ENCODE data around the gene DSTN.
"Not testable (repeated sequence)": the region's sequence is repeated elsewhere in the genome, so short reads cannot be mapped to it uniquely, and the experiment has no call there.

Gene DSTN

DNA sequence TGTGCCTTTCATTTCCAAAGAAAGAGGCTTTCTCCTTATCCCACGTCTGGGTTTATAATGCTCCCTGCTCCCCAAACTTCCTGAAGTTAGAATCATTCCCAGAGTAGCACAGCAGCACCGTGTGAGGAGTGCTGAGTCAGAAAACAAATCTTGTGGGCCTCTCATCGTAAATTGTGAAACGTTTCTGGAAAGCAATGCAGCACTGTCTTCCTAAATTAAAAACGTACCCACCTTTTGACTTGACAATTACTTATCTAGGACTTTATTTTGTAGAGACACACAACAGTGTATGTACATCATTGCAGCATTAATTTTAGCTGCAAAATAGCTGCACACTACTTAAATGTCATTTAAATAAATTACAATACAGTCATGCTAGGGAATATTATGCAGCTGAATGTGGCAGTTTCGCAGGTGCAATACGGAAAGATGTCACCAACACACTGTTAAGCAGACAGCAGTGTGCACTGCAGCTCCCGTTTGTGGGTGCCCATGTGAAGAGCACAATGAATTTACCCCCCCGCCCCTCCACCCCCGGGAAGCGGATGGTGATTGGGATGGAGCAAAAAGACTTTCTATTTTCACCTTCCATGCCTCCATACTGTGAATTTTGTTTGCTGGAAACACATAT is 81.4 kb downstream of the DSTN start:
- no peak for DNase-seq (ENCODE audit: low read depth)

DNA sequence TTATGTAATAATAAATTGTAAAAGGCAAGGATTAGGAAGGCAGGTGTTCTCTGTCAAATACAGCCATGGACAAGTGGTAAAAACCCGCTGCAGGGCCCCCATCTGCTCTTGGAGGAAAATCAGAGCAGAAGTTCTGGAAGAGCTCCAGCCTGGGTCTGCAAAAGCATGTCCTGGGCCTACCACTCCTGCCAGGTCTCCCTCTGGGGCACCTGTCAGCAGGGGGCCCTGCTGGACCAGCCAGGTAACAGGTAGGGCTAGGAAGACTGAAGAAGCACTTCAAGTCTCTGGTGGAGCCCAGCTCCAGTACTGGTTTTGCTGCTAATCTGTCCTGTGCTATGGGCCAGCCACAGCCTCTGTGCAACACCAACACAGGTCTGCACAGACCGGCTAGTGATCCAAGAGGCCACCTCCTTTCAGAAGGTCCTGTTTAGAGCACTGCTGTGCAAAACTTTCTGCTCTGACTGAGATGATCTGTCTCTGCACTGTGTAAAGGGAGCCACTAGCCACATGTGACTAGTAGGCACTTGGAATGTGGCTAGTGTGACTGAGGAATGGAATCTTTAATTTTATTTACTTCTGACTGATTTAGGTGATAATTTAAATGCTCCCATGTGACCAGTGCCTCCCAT is 82.0 kb downstream of the DSTN start:
- no peak for DNase-seq (ENCODE audit: low read depth)

DNA sequence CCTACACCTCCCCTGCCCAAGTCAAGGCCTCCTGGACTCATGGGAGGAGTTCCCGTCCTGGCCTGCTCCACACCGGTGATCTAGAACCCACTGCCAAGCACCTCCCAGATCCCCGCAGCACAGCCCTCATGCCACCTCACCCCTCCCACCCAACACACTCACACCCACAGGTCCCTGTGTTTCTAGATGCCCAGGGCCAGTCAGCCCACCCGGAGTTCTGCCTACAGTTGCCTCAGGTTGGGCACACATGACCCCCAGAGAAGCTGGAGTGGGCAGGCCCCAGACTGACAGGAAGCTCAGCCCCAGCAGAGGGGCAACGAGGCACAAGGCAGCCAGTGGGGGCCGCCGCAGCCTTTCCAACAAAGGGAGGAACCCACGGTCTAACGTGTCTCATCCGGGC is 82.5 kb downstream of the DSTN start:
- DNase-seq (ENCODE audit: low read depth), result no peak

DNA sequence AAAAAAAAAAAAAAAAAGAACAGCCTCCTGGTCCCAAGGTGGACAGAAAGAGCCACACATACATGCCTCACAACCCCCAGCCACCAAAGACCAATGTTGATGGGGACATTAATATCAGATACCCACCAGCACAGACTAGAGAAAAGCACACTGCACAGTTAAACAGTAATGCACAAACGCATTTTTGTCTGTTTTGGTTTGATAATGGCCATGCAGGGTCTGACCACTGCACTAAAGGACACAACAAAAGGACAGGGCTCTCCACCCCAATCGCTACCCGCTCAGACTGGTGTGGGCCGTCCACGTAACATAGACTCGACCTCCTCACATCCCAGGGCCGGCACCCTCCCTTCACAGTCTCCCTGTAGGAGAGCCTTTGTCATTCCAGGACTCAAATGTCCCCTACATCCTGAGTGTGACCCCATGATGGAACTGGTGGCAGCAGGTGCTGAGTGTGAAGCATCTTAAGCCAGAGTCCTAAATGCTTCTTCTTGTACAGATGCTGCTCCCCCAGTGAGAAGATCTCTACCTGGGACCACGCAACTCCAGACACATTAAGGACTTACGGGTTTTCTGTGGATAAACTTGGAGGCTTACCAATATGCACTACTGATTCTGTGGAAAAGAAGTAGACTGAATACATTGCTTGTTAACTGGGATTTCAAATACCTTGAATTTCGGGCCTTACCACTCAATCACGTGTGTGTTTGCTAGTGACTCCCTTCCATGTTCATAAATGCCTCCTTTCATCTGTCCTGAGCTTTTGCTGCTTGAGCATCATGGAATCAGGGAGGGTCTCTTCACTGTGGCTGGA is 84.2 kb downstream of the DSTN start:
- DNase-seq (ENCODE audit: low read depth), result no peak

DNA sequence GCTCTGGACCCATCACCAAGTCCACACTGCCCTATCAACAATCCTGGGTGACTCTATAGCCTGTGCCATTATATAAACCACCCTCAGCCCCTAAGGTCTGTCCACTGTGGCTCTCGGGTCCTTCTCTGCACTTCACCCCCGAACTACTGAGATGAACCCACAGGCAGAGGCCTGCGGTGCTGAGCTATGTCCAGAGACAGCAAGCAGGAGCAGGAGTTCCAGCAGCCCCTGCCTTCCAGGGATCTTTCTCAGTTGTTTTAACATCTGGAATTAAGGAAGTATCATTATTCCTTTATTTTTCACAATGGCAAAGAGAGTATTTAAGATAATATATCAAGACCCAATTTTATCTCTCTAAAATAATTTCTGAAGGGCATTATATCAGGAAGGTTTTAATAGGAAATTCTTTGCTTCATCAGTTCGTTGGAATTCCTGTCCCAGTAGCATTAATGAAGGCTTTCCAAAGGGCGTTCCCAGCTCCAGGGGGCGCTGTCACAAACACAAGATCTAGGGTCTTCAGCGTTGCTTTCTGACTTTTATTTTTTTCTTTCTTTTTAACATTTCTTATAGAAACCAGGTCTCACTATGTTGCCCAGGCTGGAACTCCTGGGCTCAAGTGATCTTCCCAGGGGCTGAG is 84.9 kb downstream of the DSTN start:
- no peak for DNase-seq (ENCODE audit: low read depth)

DNA sequence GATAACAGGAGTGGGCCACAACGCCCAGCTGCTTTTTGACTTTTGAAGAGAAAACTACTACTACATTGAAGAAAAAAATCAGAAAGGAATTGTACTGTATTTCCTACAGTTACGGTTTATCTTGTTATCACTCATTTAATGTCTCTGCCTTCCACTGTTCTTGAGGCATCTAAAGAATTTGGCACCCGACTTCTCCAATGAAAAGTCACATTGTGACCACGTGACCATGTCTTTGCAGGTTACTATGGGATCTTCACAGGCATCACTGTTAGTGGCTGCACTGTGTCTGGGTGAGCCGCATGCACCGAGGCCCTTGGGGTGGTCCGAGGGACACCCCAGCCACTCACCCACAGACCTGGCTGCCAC is 85.4 kb downstream of the DSTN start:
- DNase-seq (ENCODE audit: low read depth), result no peak

DNA sequence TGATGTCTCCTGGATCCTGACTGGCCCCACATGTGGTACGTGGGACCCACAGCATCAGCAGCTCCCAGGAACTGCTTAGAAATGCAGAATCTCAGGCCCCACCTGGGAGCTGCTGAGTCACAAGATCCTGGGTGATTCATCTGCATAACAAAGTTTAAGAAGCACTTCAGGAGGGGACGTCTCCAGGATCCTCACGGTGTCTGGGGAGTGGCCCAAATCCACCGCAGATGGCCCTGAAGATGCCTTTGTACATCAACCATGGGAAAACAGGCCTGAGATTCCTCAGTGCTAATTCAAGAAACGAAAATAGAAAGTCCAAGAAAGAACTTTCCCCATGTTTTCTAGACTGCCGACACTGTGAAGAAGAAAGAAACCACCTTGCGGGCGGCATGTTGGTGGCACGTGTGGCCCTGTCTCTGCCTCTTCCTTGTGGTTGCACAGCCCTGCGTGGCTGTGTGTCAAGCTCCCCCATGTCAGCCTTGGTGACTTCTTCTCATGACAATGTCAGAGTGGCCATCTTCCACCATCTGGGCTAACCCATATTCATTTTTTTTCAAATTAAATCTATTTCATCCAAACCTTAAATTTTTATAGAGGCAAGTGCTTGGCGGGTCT is 86.1 kb downstream of the DSTN start:
- DNase-seq (ENCODE audit: low read depth), result no peak

DNA sequence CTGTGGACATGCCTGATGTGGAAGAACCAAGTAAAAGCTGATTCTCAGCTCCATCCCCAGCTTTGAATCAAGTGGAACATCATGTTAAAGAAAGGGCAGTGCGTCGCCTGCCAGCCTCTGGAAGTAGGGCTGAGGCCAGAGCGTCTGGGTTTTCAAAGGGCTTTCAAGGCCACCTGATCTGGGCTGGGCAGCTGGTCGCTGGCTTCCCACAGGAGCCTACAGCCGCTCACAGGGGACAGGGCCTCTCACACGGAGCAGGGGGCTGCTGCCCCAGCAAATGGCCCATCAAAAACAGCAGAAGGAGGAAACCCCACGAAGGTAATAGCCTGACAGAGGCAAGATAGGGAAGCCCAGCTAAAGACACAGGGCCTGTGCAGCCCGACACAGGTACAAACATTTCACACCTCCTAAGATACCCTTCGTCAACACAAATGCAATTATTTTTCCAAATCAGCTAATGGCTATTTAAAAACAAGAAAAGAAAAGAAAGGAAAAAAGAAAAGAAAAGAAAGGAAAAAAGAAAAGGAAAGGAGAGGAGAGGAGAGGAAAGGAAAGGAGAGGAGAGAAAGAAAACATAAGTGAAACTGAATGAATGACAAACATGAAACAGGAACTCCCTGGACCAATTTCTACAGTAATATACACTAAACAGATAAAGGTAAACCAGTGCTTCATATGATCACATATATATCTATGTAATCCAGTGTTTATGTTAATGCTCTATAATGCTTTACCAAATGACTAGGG is 87.4 kb downstream of the DSTN start:
- no peak for DNase-seq (ENCODE audit: low read depth)

DNA sequence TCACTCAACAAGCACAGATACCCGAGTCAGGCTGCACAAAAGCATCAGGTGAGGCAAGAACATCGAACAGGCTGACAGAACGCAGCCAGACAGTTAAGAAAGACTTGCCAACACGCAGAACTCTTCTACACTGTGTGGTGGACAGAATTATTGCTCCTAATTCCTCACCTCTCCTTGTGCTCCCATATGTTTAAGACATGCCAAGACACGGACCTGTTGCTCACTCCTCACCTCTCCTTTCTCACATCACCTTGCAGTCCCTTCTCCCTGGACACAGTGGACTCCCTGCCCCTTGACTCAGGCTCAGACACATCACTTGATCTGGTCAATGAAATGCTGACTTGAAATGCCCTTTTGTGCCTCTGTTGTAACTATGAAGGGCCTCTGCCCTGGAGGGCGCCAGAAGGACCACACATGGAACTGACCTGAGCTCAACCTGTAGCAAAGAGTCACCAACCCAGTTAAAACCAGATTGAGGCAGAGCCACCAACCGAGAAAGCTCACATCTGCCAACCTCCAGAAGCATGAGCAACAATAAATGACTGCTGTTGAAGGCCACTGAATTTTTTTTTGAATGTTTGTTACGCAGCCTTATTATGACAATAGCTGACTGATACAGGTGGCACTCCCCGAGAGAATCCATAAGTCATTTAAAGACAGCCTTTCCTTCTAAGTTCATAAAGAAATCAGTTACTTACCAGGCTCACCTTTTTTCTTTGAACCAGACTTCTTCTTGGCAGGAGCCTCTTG is 88.2 kb downstream of the DSTN start:
- DNase-seq (ENCODE audit: low read depth), result no peak

DNA sequence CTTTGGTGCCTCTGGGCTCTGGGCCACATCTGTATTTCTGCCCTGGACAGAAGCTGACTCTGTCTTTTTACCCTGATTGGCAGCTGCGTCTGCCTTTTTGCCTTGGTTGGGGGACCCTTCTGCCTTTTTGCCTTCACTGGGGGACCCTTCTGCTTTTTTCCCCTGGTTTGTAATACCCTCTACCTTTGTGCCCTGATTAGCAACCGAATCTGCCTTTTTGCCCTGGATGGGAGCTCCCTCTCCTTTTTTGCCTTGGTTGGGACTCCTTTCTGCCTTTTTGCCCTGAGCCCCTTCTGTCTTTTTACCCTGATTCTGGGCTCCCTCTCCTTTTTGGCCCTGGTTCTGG is 88.7 kb downstream of the DSTN start:
- DNase-seq (ENCODE audit: low read depth), result no peak

DNA sequence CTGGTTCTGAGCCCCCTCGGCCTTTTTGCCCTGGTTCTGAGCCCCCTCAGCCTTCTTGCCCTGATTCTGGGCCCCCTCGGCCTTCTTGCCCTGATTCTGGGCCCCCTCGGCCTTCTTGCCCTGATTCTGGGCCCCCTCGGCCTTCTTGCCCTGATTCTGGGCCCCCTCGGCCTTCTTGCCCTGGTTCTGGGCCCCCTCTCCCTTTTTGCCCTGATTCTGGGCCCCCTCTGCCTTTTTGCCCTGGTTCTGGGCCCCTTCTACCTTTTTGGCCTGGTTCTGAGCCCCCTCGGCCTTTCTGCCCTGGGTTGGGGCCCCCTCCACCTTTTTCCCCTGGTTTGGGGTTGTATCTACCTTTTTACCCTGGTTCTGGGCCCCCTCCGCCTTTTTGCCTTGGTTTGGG is 89.5 kb downstream of the DSTN start:
- DNase-seq (ENCODE audit: low read depth), result not testable (repeated sequence)
